HepG2 (cell line): ENCODE results near the gene MSI2. TPM values are rescaled to one million over a fixed set of nuclear protein-coding genes. Genes with fewer than 3 reads are reported as not detected.
A peak's percentile ranks its signal among the peaks of the same experiment; 100 is the strongest.

Experiments
- BCL3 ChIP-seq: sonication (generic); formaldehyde crosslinking; IDR thresholded peaks from 2 replicates; pipeline ENCODE4 v1.5.1; 2020; ENCODE audit warnings: mild to moderate bottlenecking, missing genetic modification reagents, moderate library complexity
- EED ChIP-seq: sonication (generic); formaldehyde crosslinking; IDR thresholded peaks from 2 replicates; pipeline ENCODE4 v1.5.0; 2020; ENCODE audit warnings: mild to moderate bottlenecking, missing genetic modification reagents
- ELK4 ChIP-seq: sonication (generic); formaldehyde crosslinking; IDR thresholded peaks from 2 replicates; pipeline ENCODE4 v1.9.0; 2021; ENCODE audit warnings: missing genetic modification reagents, borderline replicate concordance
- EP300 ChIP-seq, 3 experiments: sonication (generic) in 1 of 3; formaldehyde crosslinking in 1 of 3; IDR thresholded peaks; 2 replicates each; pipeline versions ENCODE4 v1.5.1 to v1.6.1; 2011 to 2020; ENCODE audit warnings: low read depth in 2 of 3, low read length in 2 of 3, borderline replicate concordance in 1 of 3, improper control_type of control experiment in 1 of 3, mild to moderate bottlenecking in 1 of 3, missing genetic modification reagents in 1 of 3, moderate library complexity in 1 of 3
- GMEB2 ChIP-seq: IDR thresholded peaks from 2 replicates; pipeline ENCODE4 v1.6.1; 2016; ENCODE audit warnings: missing biosample characterization, missing genetic modification reagents, low read depth
- HNRNPUL1 ChIP-seq: fragments of 200-400 bp; formaldehyde crosslinking; IDR thresholded peaks from 2 replicates; pipeline ENCODE4 v1.6.1; 2017; ENCODE audit warnings: low read depth, mild to moderate bottlenecking, low read length, moderate library complexity
- SAP130 ChIP-seq: IDR thresholded peaks from 2 replicates; pipeline ENCODE4 v1.6.1; 2016; ENCODE audit warnings: low read depth
- SP1 ChIP-seq, 2 experiments: fragments of 450-650 bp in 1 of 2; sonication (generic) in 1 of 2; formaldehyde crosslinking in 1 of 2; IDR thresholded peaks; 2 replicates each; pipeline versions ENCODE4 v1.4.0 to v1.6.1; 2016 to 2020; ENCODE audit warnings: missing genetic modification reagents in 1 of 2
- TAF1 ChIP-seq: sonication (generic); formaldehyde crosslinking; IDR thresholded peaks from 2 replicates; pipeline ENCODE4 v1.4.0; 2020; ENCODE audit warnings: missing genetic modification reagents
- ZFP82 ChIP-seq: sonication (generic); formaldehyde crosslinking; IDR thresholded peaks from 2 replicates; pipeline ENCODE4 v1.5.1; 2020; ENCODE audit warnings: mild to moderate bottlenecking, missing genetic modification reagents, borderline replicate concordance
- ZFYVE20 ChIP-seq: sonication (generic); formaldehyde crosslinking; IDR thresholded peaks from 2 replicates; pipeline ENCODE4 v1.8.0; 2023; ENCODE audit warnings: low read depth, mild to moderate bottlenecking, moderate library complexity, missing genetic modification reagents, borderline replicate concordance
- ZNF496 ChIP-seq: sonication (generic); formaldehyde crosslinking; IDR thresholded peaks from 2 replicates; pipeline ENCODE4 v1.8.1; 2023; ENCODE audit warnings: mild to moderate bottlenecking, moderate library complexity, missing genetic modification reagents; ENCODE audit not compliant: insufficient replicate concordance
- ZNF615 ChIP-seq: sonication (generic); formaldehyde crosslinking; IDR thresholded peaks from 2 replicates; pipeline ENCODE4 v1.5.0; 2020; ENCODE audit warnings: mild to moderate bottlenecking, missing genetic modification reagents, borderline replicate concordance
- ZNF678 ChIP-seq: sonication (generic); formaldehyde crosslinking; IDR thresholded peaks from 2 replicates; pipeline ENCODE4 v1.4.0; 2020; ENCODE audit warnings: mild to moderate bottlenecking, missing genetic modification reagents
- ZNF75D ChIP-seq: sonication (generic); formaldehyde crosslinking; IDR thresholded peaks from 2 replicates; pipeline ENCODE4 v1.8.1; 2023; ENCODE audit warnings: missing genetic modification reagents, mild to moderate bottlenecking, borderline replicate concordance
- ZNF775 ChIP-seq: sonication (generic); formaldehyde crosslinking; IDR thresholded peaks from 2 replicates; pipeline ENCODE4 v1.4.0; 2020; ENCODE audit warnings: missing genetic modification reagents, mild to moderate bottlenecking, moderate library complexity, borderline replicate concordance
- polyA plus RNA-seq, 8 experiments: library from polyadenylated mRNA; depleted of rRNA in 3 of 8; stranded (reverse) in 7 of 8; unstranded in 1 of 8; fragments of >200 nt; fragmentation: Illumina TruSeq in 4 of 8; extraction: Trizol in 4 of 8; gene quantifications; 2 replicates each; pipeline versions ENCODE4 v1.2.1 to v1.2.3, GENCODE V29; 2011 to 2016; ENCODE audit warnings: low read depth in 4 of 8, missing spikeins in 1 of 8, mixed read lengths in 1 of 8; ENCODE audit not compliant: insufficient read depth in 1 of 8
- total RNA-seq, 5 experiments: library from RNA; depleted of rRNA; stranded (reverse); fragments of >200 nt; fragmentation: Illumina TruSeq; extraction: Trizol; gene quantifications; 2 replicates each; pipeline ENCODE4 v1.2.3, GENCODE V29; 2016; ENCODE audit warnings: low read depth in 1 of 5
- TF ChIP-seq, protein P1 (sequence below): sonication (generic); formaldehyde crosslinking; IDR thresholded peaks from 2 replicates; pipeline ENCODE4 v1.4.0; 2020; ENCODE audit warnings: missing genetic modification reagents, mild to moderate bottlenecking, borderline replicate concordance
- TF ChIP-seq, protein P2 (sequence below): sonication (generic); formaldehyde crosslinking; IDR thresholded peaks from 2 replicates; pipeline ENCODE4 v1.4.0; 2020; ENCODE audit warnings: missing genetic modification reagents

Gene MSI2
- total and polyA plus RNA-seq, 2 of the 13 experiments (the other 11 are each of a cell fraction or from before 2014, with no cell fraction given), result 77.5 to 78.4 TPM

GRCh38 chr17:57516290-57517230, 260.2 kb downstream of the MSI2 start (continued):
- no peak for TF ChIP-seq BCL3 (CRISPR knock-in tag)
- TF ChIP-seq ELK4 (CRISPR knock-in tag), result no peak
- no peak for TF ChIP-seq ZNF496 (CRISPR knock-in tag)
- peak; percentile 76; the same call in 1 of the 2 replicates for TF ChIP-seq ZNF775 (CRISPR knock-in tag)
- TF ChIP-seq, protein P1, sequence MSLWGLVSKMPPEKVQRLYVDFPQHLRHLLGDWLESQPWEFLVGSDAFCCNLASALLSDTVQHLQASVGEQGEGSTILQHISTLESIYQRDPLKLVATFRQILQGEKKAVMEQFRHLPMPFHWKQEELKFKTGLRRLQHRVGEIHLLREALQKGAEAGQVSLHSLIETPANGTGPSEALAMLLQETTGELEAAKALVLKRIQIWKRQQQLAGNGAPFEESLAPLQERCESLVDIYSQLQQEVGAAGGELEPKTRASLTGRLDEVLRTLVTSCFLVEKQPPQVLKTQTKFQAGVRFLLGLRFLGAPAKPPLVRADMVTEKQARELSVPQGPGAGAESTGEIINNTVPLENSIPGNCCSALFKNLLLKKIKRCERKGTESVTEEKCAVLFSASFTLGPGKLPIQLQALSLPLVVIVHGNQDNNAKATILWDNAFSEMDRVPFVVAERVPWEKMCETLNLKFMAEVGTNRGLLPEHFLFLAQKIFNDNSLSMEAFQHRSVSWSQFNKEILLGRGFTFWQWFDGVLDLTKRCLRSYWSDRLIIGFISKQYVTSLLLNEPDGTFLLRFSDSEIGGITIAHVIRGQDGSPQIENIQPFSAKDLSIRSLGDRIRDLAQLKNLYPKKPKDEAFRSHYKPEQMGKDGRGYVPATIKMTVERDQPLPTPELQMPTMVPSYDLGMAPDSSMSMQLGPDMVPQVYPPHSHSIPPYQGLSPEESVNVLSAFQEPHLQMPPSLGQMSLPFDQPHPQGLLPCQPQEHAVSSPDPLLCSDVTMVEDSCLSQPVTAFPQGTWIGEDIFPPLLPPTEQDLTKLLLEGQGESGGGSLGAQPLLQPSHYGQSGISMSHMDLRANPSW, result no peak; the same call in 1 of the 2 replicates
- TF ChIP-seq ZNF75D (CRISPR knock-in tag), result no peak
- no peak for TF ChIP-seq ZFYVE20 (CRISPR knock-in tag)
- TF ChIP-seq SAP130 (CRISPR knock-in tag), result peak; percentile 80
- no peak for TF ChIP-seq ZNF615
- no peak for TF ChIP-seq HNRNPUL1
- no peak; the same call in 1 of the 2 replicates for TF ChIP-seq ZNF678 (CRISPR knock-in tag)
- TF ChIP-seq, protein P2, sequence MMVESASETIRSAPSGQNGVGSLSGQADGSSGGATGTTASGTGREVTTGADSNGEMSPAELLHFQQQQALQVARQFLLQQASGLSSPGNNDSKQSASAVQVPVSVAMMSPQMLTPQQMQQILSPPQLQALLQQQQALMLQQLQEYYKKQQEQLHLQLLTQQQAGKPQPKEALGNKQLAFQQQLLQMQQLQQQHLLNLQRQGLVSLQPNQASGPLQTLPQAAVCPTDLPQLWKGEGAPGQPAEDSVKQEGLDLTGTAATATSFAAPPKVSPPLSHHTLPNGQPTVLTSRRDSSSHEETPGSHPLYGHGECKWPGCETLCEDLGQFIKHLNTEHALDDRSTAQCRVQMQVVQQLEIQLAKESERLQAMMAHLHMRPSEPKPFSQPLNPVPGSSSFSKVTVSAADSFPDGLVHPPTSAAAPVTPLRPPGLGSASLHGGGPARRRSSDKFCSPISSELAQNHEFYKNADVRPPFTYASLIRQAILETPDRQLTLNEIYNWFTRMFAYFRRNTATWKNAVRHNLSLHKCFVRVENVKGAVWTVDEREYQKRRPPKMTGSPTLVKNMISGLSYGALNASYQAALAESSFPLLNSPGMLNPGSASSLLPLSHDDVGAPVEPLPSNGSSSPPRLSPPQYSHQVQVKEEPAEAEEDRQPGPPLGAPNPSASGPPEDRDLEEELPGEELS, result peak; percentile 99
- no peak for TF ChIP-seq TAF1 (CRISPR knock-in tag)
- TF ChIP-seq GMEB2 (CRISPR knock-in tag), result no peak
- TF ChIP-seq EP300 (IDR thresholded peaks at IDR 0.05; ENCODE audit: low read depth in 2 of 2, low read length in 2 of 2), result peak; percentile 92 to 94
- TF ChIP-seq EP300 (CRISPR knock-in tag; IDR thresholded peaks at IDR 0.05; ENCODE audit: borderline replicate concordance), result peak; percentile 92
- no peak for TF ChIP-seq EED (CRISPR knock-in tag)
- TF ChIP-seq ZFP82 (CRISPR knock-in tag), result no peak
- no peak for TF ChIP-seq SP1 (IDR thresholded peaks at IDR 0.05)
- 0 out of 2 replicates have a peak, but pooled peaks have one; percentile 10 for TF ChIP-seq SP1 (CRISPR knock-in tag; IDR thresholded peaks at IDR 0.05)
